PC-3 (cell line): Measurements from ENCODE around the gene EGFLAM. TPM values are rescaled to one million over a fixed set of nuclear protein-coding genes. Genes with fewer than 3 reads are reported as not detected.

Experiments
- ATAC-seq: fragments of 200-7000 bp; cut with Tn5 transposase; 2 replicates; pipeline ENCODE4 v1.9.1; 2020; ENCODE audit warnings: mild to moderate bottlenecking, moderate library complexity
- BruUV-seq: library from RNA; stranded (reverse); fragments of 400-500 nt; replicated peaks from 2 replicates; lab custom pipeline; 2021; lab: Mats Ljungman, UMichigan
- CTCF ChIA-PET: fragments of 300-600 bp; sonication (Branson Sonifier 250); formaldehyde crosslinking; loops from one replicate; lab custom pipeline; 2022; ENCODE audit warnings: antibody characterized with exemption; lab: Charles Lee
- POLR2A ChIA-PET: fragments of 300-600 bp; sonication (Branson Sonifier 250); formaldehyde crosslinking; loops from one replicate; lab custom pipeline; 2022; ENCODE audit warnings: antibody characterized with exemption; ENCODE audit not compliant: unreplicated experiment; lab: Charles Lee
- DNase-seq: peaks from one replicate; pipeline ENCODE4 v3.0.0-alpha.2; 2015
- H2AFZ ChIP-seq: fragments of 300-600 bp; sonication (generic); 2 replicates; pipeline ENCODE4 v1.6.0; 2016; ENCODE audit warnings: antibody characterized with exemption, low read length
- H3F3A ChIP-seq: fragments of 300-600 bp; sonication (generic); one replicate; pipeline ENCODE4 v1.6.0; 2017; ENCODE audit warnings: antibody characterized with exemption, low read length, control low read depth, mild to moderate bottlenecking; ENCODE audit not compliant: unreplicated experiment
- H3K27ac ChIP-seq: fragments of 300-600 bp; sonication (generic); 2 replicates; pipeline ENCODE4 v1.5.1; 2016; ENCODE audit warnings: mild to moderate bottlenecking, low read length
- H3K27me3 ChIP-seq: fragments of 300-600 bp; sonication (generic); 2 replicates; pipeline ENCODE4 v1.6.1; 2016; ENCODE audit warnings: low read length, mixed read lengths
- H3K36me3 ChIP-seq: fragments of 300-600 bp; sonication (generic); 2 replicates; pipeline ENCODE4 v1.6.1; 2016; ENCODE audit warnings: low read depth, mixed run types, low read length, mixed read lengths
- H3K4me1 ChIP-seq: fragments of 300-600 bp; sonication (generic); 2 replicates; pipeline ENCODE4 v1.5.1; 2016; ENCODE audit warnings: low read length; ENCODE audit not compliant: insufficient read depth
- H3K4me2 ChIP-seq: fragments of 300-600 bp; sonication (generic); 2 replicates; pipeline ENCODE4 v1.6.0; 2016; ENCODE audit warnings: low read length
- H3K4me3 ChIP-seq: fragments of 300-600 bp; sonication (generic); 2 replicates; pipeline ENCODE4 v1.5.1; 2016; ENCODE audit warnings: mild to moderate bottlenecking, low read length, mixed read lengths
- H3K79me2 ChIP-seq: fragments of 300-600 bp; sonication (generic); 2 replicates; pipeline ENCODE4 v1.6.1; 2017; ENCODE audit warnings: low read length, mixed read lengths
- H3K9ac ChIP-seq: fragments of 300-600 bp; sonication (generic); 2 replicates; pipeline ENCODE4 v1.6.0; 2016; ENCODE audit warnings: mild to moderate bottlenecking, low read length
- H3K9me2 ChIP-seq: fragments of 300-600 bp; sonication (generic); replicated peaks from 2 replicates; pipeline ENCODE4 v1.6.1; 2016; ENCODE audit warnings: mixed run types, low read length, mixed read lengths
- H3K9me3 ChIP-seq: fragments of 300-600 bp; sonication (generic); 2 replicates; pipeline ENCODE4 v1.6.1; 2016; ENCODE audit warnings: low read length, mixed read lengths
- H4K20me1 ChIP-seq: fragments of 300-600 bp; sonication (generic); 2 replicates; pipeline ENCODE4 v1.6.1; 2016; ENCODE audit warnings: low read length, mixed read lengths
- EZH2 ChIP-seq: fragments of 300-600 bp; sonication (generic); IDR thresholded peaks from one replicate; pipeline ENCODE4 v1.6.1; 2017; ENCODE audit warnings: antibody characterized with exemption, mild to moderate bottlenecking, low read length; ENCODE audit not compliant: unreplicated experiment
- EZH2phosphoT487 ChIP-seq: fragments of 300-600 bp; sonication (generic); IDR thresholded peaks from 2 replicates; pipeline ENCODE4 v1.6.1; 2018; ENCODE audit warnings: mild to moderate bottlenecking, antibody characterized with exemption, low read length, borderline replicate concordance
- intact Hi-C: fragments of 100-400 bp; cut with micrococcal nuclease; formaldehyde crosslinking; loops from 2 replicates; pipeline ENCODE4 v1.9.0; 2023
- total RNA-seq: library from RNA; depleted of rRNA; stranded (reverse); fragments of >200 nt; gene quantifications from 2 replicates; pipeline ENCODE4 v1.2.3, GENCODE V29; 2014
- TF ChIP-seq, protein P1 (sequence below): fragments of 300-600 bp; sonication (generic); conservative IDR thresholded peaks from 2 replicates; pipeline ENCODE4 v1.5.1; 2017; ENCODE audit warnings: antibody characterized with exemption, low read depth, mild to moderate bottlenecking, low read length

Gene EGFLAM
- total RNA-seq, 1 experiment from 2014 or later = not detected

DNA sequence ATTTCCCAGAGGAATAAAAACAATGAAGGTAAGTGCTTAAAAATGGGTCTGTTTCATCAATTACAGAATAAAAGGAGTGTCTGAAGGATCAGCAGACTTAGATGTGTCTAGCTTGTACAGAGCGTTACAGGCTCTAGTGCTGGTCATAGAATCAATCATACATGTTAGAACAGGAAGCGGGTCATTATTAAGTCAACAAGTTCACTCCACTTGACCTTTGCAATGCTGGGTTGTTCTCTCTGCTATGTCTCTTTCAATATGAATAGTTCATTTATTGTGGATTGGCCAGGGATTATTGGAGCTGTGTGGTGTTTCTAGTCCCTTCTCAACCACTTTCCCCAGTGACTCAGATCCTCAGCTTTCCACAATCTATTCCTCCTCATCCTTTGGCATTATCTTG is 20.7 kb upstream of the EGFLAM start:
- BruUV-seq = no TSS peak
- TF ChIP-seq EZH2 (no peak), EZH2phosphoT487 (no peak)
- TF ChIP-seq, protein P1, sequence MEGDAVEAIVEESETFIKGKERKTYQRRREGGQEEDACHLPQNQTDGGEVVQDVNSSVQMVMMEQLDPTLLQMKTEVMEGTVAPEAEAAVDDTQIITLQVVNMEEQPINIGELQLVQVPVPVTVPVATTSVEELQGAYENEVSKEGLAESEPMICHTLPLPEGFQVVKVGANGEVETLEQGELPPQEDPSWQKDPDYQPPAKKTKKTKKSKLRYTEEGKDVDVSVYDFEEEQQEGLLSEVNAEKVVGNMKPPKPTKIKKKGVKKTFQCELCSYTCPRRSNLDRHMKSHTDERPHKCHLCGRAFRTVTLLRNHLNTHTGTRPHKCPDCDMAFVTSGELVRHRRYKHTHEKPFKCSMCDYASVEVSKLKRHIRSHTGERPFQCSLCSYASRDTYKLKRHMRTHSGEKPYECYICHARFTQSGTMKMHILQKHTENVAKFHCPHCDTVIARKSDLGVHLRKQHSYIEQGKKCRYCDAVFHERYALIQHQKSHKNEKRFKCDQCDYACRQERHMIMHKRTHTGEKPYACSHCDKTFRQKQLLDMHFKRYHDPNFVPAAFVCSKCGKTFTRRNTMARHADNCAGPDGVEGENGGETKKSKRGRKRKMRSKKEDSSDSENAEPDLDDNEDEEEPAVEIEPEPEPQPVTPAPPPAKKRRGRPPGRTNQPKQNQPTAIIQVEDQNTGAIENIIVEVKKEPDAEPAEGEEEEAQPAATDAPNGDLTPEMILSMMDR = no peak
- no peaks in the 10 kb centered on the region for H3K9me2 ChIP-seq
- ATAC-seq = no peak
- no peak overlapping the region for H3K9ac ChIP-seq
- no peaks in the 10 kb centered on the region for H3F3A ChIP-seq
- no peaks in the 10 kb centered on the region for H3K9me3 ChIP-seq
- DNase-seq = no peak
- H3K79me2 ChIP-seq = no peaks in the 10 kb centered on the region
- ChIA-PET CTCF (no interaction called here), POLR2A (no interaction called here)
- no peaks in the 10 kb centered on the region for H3K36me3 ChIP-seq
- H3K4me2 ChIP-seq = no peak overlapping the region
- H2AFZ ChIP-seq = no peak overlapping the region
- peaks cover 49% of the 10 kb centered on the region for H3K27me3 ChIP-seq
- H3K27ac ChIP-seq = no peak overlapping the region
- no peaks in the 10 kb centered on the region for H3K4me1 ChIP-seq
- intact Hi-C loops = no loop called here
- H3K4me3 ChIP-seq = no peak overlapping the region
- H4K20me1 ChIP-seq = no peaks in the 10 kb centered on the region

DNA sequence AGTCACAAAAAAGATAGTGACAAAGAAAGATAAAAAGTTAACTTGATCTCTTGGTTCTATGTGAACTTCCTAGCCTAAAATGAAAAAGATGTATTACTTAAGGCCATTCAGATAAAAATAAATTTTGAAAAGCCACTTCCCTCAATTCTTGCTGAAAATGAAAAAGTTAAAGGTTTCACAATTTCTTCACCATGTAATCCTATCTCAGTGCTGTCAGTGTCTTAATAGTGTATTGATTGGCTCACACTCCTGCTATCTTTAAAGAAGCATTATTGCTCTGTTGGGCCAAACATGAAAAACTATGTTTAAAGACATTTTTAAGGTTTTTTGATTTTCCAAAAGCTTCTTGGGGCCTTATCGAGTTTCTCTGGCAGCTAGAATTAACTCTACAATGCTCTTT is 18.1 kb upstream of the EGFLAM start:
- TF ChIP-seq, protein P1 = no peak
- no peak for TF ChIP-seq EZH2phosphoT487
- no peak for TF ChIP-seq EZH2
- no peak overlapping the region for H3K4me2 ChIP-seq
- H3K4me1 ChIP-seq = no peaks in the 10 kb centered on the region
- no peaks in the 10 kb centered on the region for H3K9me2 ChIP-seq
- no peak for DNase-seq
- no peaks in the 10 kb centered on the region for H3K9me3 ChIP-seq
- no peak overlapping the region for H2AFZ ChIP-seq
- BruUV-seq = no TSS peak
- no peaks in the 10 kb centered on the region for H3F3A ChIP-seq
- ChIA-PET POLR2A (no interaction called here), CTCF (no interaction called here)
- H3K36me3 ChIP-seq = no peaks in the 10 kb centered on the region
- intact Hi-C loops = no loop called here
- H3K27me3 ChIP-seq = peaks cover 66% of the 10 kb centered on the region
- H3K79me2 ChIP-seq = no peaks in the 10 kb centered on the region
- no peak overlapping the region for H3K27ac ChIP-seq
- H3K9ac ChIP-seq = no peak overlapping the region
- no peak for ATAC-seq
- no peak overlapping the region for H3K4me3 ChIP-seq
- no peaks in the 10 kb centered on the region for H4K20me1 ChIP-seq

DNA sequence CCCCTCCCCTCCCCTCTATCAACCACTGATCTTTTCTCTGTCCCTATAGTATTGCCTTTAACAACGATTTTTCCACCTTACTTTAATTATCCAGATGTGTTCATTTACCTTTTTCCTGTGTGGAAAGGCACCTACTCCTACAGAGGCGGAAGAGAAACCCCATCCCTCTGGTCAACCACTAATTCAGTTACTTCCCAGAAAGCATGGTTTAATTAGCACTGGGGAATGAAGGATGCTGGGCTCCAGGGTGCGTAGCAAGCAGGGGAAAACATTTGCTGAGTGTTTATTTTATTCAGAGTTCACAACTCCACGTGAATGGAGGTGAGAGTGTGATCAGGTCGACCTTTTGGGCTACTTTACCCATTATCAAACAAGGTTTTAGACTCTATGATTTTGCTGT is 16.7 kb upstream of the EGFLAM start:
- no TSS peak for BruUV-seq
- H3K4me3 ChIP-seq = no peak overlapping the region

More for the DNA sequence above, 16.7 kb upstream of the EGFLAM start:
- DNase-seq = no peak
- intact Hi-C loops = no loop called here
- no peaks in the 10 kb centered on the region for H3K36me3 ChIP-seq
- H4K20me1 ChIP-seq = no peaks in the 10 kb centered on the region
- H3K27me3 ChIP-seq = peaks cover 79% of the 10 kb centered on the region
- no peak overlapping the region for H3K4me2 ChIP-seq
- H3K9me2 ChIP-seq = no peaks in the 10 kb centered on the region
- H2AFZ ChIP-seq = no peak overlapping the region
- no peaks in the 10 kb centered on the region for H3K9me3 ChIP-seq
- no peak overlapping the region for H3K9ac ChIP-seq
- ChIA-PET CTCF (no interaction called here), POLR2A (no interaction called here)
- ATAC-seq = no peak
- H3K27ac ChIP-seq = no peak overlapping the region
- H3F3A ChIP-seq = no peaks in the 10 kb centered on the region
- H3K79me2 ChIP-seq = no peaks in the 10 kb centered on the region
- no peaks in the 10 kb centered on the region for H3K4me1 ChIP-seq
- TF ChIP-seq, protein P1 = no peak
- TF ChIP-seq EZH2 (no peak), EZH2phosphoT487 (no peak)
